Erythroblast (primary cell): ENCODE measurements around the gene HOXB2.

ENCODE experiments used
- GATA1 ChIP-seq: IDR thresholded peaks from 2 replicates; pipeline ENCODE4 v1.6.1; 2011; ENCODE audit warnings: low read depth, mild to moderate bottlenecking, control low read depth, low read length, moderate library complexity
- POLR2A ChIP-seq: IDR thresholded peaks from 2 replicates; pipeline ENCODE4 v1.6.1; 2011; ENCODE audit warnings: mild to moderate bottlenecking, low read length

DNA sequence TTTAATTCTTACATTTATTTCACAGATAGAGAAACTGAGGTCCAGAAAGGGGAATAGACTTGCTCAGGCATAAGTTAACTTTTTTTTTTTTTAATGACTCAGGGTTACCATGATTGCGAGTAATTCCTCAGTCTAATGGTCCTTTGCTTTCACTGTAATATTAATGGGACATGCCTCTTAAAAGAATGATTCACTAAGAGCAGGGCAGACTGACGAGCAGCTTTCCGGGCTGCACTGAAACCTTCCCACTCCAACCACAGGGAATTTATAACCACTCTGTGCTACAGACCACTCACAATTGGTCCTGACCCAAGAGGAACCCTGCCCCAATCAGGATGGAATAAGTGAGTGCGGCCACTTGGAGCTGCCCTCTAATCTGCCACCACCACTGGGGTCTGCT is 5.7 kb downstream of the HOXB2 start:
- no peak for TF ChIP-seq POLR2A
- no peak for TF ChIP-seq GATA1
